Hematopoietic multipotent progenitor cell (in vitro differentiated cells): ENCODE measurements around the gene LCOR. TPM values are rescaled to one million over a fixed set of nuclear protein-coding genes. Genes with fewer than 3 reads are reported as not detected.

Experiments used
- DNase-seq, 3 donors: peaks; one replicate each; pipeline ENCODE4 v3.0.0-alpha.2; 2011 to 2015; ENCODE audit warnings: low read depth in 2 of 3, low spot score in 2 of 3
- total RNA-seq: library from RNA; depleted of rRNA; stranded (reverse); fragments of >200 nt; gene quantifications from one replicate; pipeline ENCODE4 v1.2.3, GENCODE V29; 2012

Gene LCOR
- total RNA-seq, 1 donor = 13.2 TPM

GRCh38 chr10:96978621-96979154 is 146.6 kb downstream of the LCOR start:
- DNase-seq = no peak

GRCh38 chr10:96982149-96982930 is 150.2 kb downstream of the LCOR start:
- no peak for DNase-seq

- peak in 2 of 3 donors; percentile 87 to 98 for DNase-seq
Measured at GRCh38 chr10:96984541-96985131, 152.5 kb downstream of the LCOR start.

- DNase-seq = peak in 1 of 3 donors; percentile 10
Measured at GRCh38 chr10:96986200-96986856, 154.2 kb downstream of the LCOR start.

- DNase-seq = no peak
Measured at GRCh38 chr10:96987141-96987841, 155.2 kb downstream of the LCOR start.

- no peak for DNase-seq
Measured at GRCh38 chr10:96987842-96988175, 155.7 kb downstream of the LCOR start.

GRCh38 chr10:96988426-96988825 is 156.3 kb downstream of the LCOR start:
- no peak for DNase-seq

- DNase-seq = no peak
Measured at GRCh38 chr10:96991313-96991841, 159.3 kb downstream of the LCOR start.

GRCh38 chr10:96992721-96993120 is 160.6 kb downstream of the LCOR start:
- DNase-seq = peak in 1 of 3 donors; percentile 42

- DNase-seq = peak in 1 of 3 donors; percentile 44
Measured at GRCh38 chr10:96995851-96996250, 163.8 kb downstream of the LCOR start.

- DNase-seq = no peak
Measured at GRCh38 chr10:96996275-96996965, 164.3 kb downstream of the LCOR start.

- peak in 2 of 3 donors; percentile 20 to 62 for DNase-seq
Measured at GRCh38 chr10:96998329-96998888, 166.3 kb downstream of the LCOR start.

GRCh38 chr10:96999337-96999736 is 167.2 kb downstream of the LCOR start:
- no peak for DNase-seq

GRCh38 chr10:96999987-97000386 is 167.9 kb downstream of the LCOR start:
- no peak for DNase-seq

- no peak for DNase-seq
Measured at GRCh38 chr10:97000487-97001182, 168.5 kb downstream of the LCOR start.

GRCh38 chr10:97001183-97001991 is 169.3 kb downstream of the LCOR start:
- DNase-seq = no peak

- DNase-seq = no peak
Measured at GRCh38 chr10:97002670-97003069, 170.6 kb downstream of the LCOR start.

GRCh38 chr10:97003151-97003803 is 171.2 kb downstream of the LCOR start:
- no peak for DNase-seq
